MM.1S (cell line): ENCODE measurements around the gene TNFRSF1A.

Experiments used
- EZH2 ChIP-seq: fragments of 300-600 bp; sonication (generic); optimal IDR thresholded peaks from 2 replicates; pipeline ENCODE3; 2017; ENCODE audit warnings: low read depth, mild to moderate bottlenecking, antibody characterized with exemption, low read length, mixed read lengths
- EZH2phosphoT487 ChIP-seq: fragments of 300-600 bp; sonication (generic); IDR thresholded peaks from 2 replicates; pipeline ENCODE4 v1.6.1; 2018; ENCODE audit warnings: antibody characterized with exemption, low read length
- TF ChIP-seq, protein P1 (sequence below): fragments of 300-600 bp; sonication (generic); IDR thresholded peaks from 2 replicates; pipeline ENCODE4 v1.5.1; 2016; ENCODE audit warnings: antibody characterized with exemption, low read length, mixed read lengths

DNA sequence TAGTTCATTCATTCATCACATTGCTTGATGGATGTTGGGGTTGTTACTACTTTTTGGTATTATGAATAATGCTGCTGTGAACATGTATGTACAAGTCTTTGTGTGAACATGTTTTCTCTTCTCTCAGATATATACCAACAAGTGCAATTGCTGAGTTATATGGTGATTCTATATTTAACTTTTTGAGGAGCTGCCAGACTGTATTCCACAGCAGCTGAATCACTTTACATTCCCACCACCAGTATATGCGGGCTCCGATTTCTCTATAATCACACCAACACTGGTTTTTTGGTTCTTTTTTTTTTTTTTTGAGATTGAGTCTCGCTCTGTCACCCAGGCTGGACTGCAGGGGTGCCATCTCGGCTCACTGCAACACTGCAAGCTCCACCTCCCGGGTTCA is 53.6 kb downstream of the TNFRSF1A start:
- TF ChIP-seq, protein P1, sequence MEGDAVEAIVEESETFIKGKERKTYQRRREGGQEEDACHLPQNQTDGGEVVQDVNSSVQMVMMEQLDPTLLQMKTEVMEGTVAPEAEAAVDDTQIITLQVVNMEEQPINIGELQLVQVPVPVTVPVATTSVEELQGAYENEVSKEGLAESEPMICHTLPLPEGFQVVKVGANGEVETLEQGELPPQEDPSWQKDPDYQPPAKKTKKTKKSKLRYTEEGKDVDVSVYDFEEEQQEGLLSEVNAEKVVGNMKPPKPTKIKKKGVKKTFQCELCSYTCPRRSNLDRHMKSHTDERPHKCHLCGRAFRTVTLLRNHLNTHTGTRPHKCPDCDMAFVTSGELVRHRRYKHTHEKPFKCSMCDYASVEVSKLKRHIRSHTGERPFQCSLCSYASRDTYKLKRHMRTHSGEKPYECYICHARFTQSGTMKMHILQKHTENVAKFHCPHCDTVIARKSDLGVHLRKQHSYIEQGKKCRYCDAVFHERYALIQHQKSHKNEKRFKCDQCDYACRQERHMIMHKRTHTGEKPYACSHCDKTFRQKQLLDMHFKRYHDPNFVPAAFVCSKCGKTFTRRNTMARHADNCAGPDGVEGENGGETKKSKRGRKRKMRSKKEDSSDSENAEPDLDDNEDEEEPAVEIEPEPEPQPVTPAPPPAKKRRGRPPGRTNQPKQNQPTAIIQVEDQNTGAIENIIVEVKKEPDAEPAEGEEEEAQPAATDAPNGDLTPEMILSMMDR, result no peak
- TF ChIP-seq EZH2 (no peak), EZH2phosphoT487 (no peak)
